ENCODE results near the gene SACS. TPM values are rescaled to one million over a fixed set of nuclear protein-coding genes. Genes with fewer than 3 reads are reported as not detected.

Gene SACS
- polyA plus RNA-seq, 1 donor = 5.4 TPM

DNA sequence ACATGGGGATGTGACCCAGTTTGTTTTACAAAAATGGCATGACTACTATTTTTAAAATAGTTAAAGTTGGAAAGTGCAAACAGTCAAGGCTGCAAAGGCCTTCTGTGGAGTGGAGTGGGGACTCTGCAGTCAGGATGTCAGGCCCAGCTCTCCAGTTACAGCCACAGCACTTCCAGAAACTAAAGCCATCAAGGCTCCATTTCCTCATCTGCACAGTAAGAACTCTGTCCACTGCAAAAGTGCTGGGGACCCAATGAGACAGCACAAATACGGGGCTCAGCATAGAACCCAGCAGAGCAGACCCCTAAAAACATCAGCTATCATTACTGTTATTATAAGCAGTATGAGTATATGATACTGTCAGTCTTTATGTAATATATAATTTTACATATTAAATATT lies 73.6 kb downstream of the SACS start:
- Histone ChIP-seq H3K4me3 (ENCODE audit: low read length) (no peak overlapping the region), H3K27ac (ENCODE audit: low read length) (no peak overlapping the region), H3K36me3 (ENCODE audit: control insufficient read depth, insufficient read depth, low read length) (peaks cover 13% of the 10 kb centered on the region), H3K9me3 (ENCODE audit: control insufficient read depth, low read depth, low read length) (no peaks in the 10 kb centered on the region), H3K27me3 (ENCODE audit: control insufficient read depth, insufficient read depth, low read length) (no peaks in the 10 kb centered on the region), H3K4me1 (ENCODE audit: control insufficient read depth, insufficient read depth, low read length) (no peaks in the 10 kb centered on the region)
- DNase-seq = no peak
- WGBS (ENCODE audit: insufficient coverage, low lambda C conversion rate) = no CpG with 5 or more reads among the region's 1 CpG

DNA sequence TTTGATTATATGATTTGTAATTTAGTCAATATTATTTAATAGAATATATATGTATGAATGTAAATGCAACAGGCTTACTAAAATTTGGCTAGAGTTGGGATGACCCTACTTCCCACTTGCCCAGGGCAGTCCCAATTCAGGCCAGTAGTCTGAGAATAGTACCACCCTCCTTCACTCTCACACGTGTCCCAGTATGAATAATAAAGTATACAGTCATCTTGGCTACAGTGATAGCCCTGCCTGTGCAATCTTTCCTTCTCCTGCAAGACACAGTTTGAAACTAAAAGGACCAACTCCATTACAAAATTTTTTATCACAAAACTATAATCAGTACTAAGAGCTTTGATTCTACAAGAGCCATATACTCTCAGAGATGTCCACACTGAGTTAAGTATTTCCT lies 76.2 kb downstream of the SACS start:
- H3K9me3 ChIP-seq (ENCODE audit: control insufficient read depth, low read depth, low read length) = no peaks in the 10 kb centered on the region
- no peak overlapping the region for H3K27ac ChIP-seq (ENCODE audit: low read length)
- no peak overlapping the region for H3K4me3 ChIP-seq (ENCODE audit: low read length)
- H3K4me1 ChIP-seq (ENCODE audit: control insufficient read depth, insufficient read depth, low read length) = no peaks in the 10 kb centered on the region
- H3K27me3 ChIP-seq (ENCODE audit: control insufficient read depth, insufficient read depth, low read length) = no peaks in the 10 kb centered on the region
- peaks cover 16% of the 10 kb centered on the region for H3K36me3 ChIP-seq (ENCODE audit: control insufficient read depth, insufficient read depth, low read length)
- DNase-seq = no peak
- WGBS (ENCODE audit: insufficient coverage, low lambda C conversion rate) = no CpG with 5 or more reads among the region's 1 CpG

DNA sequence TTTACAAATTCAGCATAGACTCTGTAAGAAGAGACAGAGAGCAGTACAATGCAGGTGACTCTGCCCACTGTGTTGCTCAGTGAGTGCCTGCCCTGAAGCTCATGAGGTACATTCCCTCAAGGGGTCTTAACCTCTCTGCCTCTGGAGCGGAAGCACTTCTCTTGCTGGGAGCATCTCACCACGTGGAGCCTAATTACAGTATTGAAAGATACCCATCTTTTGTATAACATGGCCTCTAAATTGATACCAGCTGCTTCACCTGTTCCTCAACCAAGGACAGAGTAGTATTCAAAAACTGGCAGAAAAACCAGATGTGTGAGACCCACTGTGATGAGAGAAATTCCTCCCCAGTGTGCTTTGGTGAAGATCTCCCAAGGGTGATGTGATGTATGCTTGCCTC lies 77.1 kb downstream of the SACS start:
- H3K36me3 ChIP-seq (ENCODE audit: control insufficient read depth, insufficient read depth, low read length) = peaks cover 16% of the 10 kb centered on the region
- H3K27ac ChIP-seq (ENCODE audit: low read length) = no peak overlapping the region
- H3K4me3 ChIP-seq (ENCODE audit: low read length) = no peak overlapping the region
- WGBS (ENCODE audit: insufficient coverage, low lambda C conversion rate) = no CpG with 5 or more reads among the region's 2 CpGs
- no peaks in the 10 kb centered on the region for H3K9me3 ChIP-seq (ENCODE audit: control insufficient read depth, low read depth, low read length)
- H3K4me1 ChIP-seq (ENCODE audit: control insufficient read depth, insufficient read depth, low read length) = no peaks in the 10 kb centered on the region
- no peak for DNase-seq
- H3K27me3 ChIP-seq (ENCODE audit: control insufficient read depth, insufficient read depth, low read length) = no peaks in the 10 kb centered on the region

DNA sequence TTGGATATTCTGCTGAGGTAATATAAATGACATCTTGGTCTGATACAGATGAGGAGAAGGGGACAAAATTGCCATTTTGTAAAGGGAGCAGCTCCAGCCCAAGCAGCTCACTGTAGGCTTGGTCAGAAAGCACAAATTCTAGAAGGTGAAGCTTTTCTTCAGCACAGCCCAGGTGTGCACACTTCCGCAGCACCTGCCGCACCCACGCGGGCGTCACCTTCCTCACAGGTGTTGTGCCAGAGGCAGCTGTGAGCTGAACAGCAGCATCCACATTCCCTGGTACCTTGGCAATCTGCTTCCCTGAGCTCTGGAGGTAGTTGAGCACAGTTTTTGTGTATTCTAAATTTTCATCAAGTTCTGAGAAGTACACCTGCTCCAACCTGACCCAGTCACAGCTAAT lies 79.0 kb downstream of the SACS start:
- Histone ChIP-seq H3K36me3 (ENCODE audit: control insufficient read depth, insufficient read depth, low read length) (peaks cover 16% of the 10 kb centered on the region), H3K9me3 (ENCODE audit: control insufficient read depth, low read depth, low read length) (no peaks in the 10 kb centered on the region), H3K27me3 (ENCODE audit: control insufficient read depth, insufficient read depth, low read length) (no peaks in the 10 kb centered on the region), H3K4me3 (ENCODE audit: low read length) (no peak overlapping the region), H3K4me1 (ENCODE audit: control insufficient read depth, insufficient read depth, low read length) (no peaks in the 10 kb centered on the region), H3K27ac (ENCODE audit: low read length) (no peak overlapping the region)
- no CpG with 5 or more reads among the region's 5 CpGs for WGBS (ENCODE audit: insufficient coverage, low lambda C conversion rate)
- DNase-seq = no peak

DNA sequence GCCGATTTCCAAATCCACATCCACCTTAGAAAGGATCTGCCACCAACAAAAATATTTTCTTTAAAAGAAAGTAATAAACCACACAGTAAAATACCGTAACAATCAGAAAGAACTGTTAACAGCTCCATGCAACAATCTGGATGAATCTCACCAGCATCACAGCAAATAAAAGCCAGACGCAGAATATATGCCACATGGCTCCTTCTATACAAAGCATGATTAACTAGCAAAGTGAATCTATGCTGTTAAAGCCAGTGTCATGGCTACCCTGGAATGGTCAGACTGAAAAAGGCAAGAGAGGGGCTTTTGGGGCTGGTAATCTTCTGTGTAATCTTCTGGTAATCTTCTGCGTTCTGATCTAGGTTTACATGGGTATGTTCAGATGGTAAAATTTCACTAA lies 81.3 kb downstream of the SACS start:
- DNase-seq = no peak
- WGBS (ENCODE audit: insufficient coverage, low lambda C conversion rate) = no CpG with 5 or more reads among the region's 4 CpGs

DNA sequence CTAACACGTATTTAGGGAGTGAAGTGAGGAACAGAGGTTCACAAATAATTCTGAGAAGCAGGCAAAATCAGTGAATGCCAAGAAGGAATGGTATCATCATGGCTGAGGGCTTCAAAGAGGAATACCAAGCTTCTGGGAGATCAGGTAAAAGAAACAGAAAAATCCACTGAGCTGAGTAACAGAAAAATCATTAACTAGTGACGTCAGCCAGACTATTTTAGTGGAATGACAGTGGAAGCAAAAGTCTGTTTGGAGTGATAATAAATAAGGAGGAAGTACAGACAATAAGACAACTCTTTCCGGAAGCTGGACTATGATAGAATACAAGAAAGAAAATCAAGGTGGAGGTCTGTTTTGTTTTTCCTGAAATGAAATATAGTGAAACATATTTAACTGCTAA lies 83.5 kb downstream of the SACS start:
- no peak overlapping the region for H3K27ac ChIP-seq (ENCODE audit: low read length)
- DNase-seq = peak; percentile 13 to 56
- 23% methylated on average over 2 of the region's 3 CpGs for WGBS (ENCODE audit: insufficient coverage, low lambda C conversion rate)
- no peaks in the 10 kb centered on the region for H3K27me3 ChIP-seq (ENCODE audit: control insufficient read depth, insufficient read depth, low read length)
- no peaks in the 10 kb centered on the region for H3K4me1 ChIP-seq (ENCODE audit: control insufficient read depth, insufficient read depth, low read length)
- peaks cover 9% of the 10 kb centered on the region for H3K36me3 ChIP-seq (ENCODE audit: control insufficient read depth, insufficient read depth, low read length)
- H3K9me3 ChIP-seq (ENCODE audit: control insufficient read depth, low read depth, low read length) = no peaks in the 10 kb centered on the region
- H3K4me3 ChIP-seq (ENCODE audit: low read length) = no peak overlapping the region

More for the DNA sequence above, 81.3 kb downstream of the SACS start:
- peaks cover 16% of the 10 kb centered on the region for H3K36me3 ChIP-seq (ENCODE audit: control insufficient read depth, insufficient read depth, low read length)
- no peaks in the 10 kb centered on the region for H3K9me3 ChIP-seq (ENCODE audit: control insufficient read depth, low read depth, low read length)
- H3K4me3 ChIP-seq (ENCODE audit: low read length) = no peak overlapping the region
- no peaks in the 10 kb centered on the region for H3K27me3 ChIP-seq (ENCODE audit: control insufficient read depth, insufficient read depth, low read length)
- H3K4me1 ChIP-seq (ENCODE audit: control insufficient read depth, insufficient read depth, low read length) = no peaks in the 10 kb centered on the region
- no peak overlapping the region for H3K27ac ChIP-seq (ENCODE audit: low read length)

DNA sequence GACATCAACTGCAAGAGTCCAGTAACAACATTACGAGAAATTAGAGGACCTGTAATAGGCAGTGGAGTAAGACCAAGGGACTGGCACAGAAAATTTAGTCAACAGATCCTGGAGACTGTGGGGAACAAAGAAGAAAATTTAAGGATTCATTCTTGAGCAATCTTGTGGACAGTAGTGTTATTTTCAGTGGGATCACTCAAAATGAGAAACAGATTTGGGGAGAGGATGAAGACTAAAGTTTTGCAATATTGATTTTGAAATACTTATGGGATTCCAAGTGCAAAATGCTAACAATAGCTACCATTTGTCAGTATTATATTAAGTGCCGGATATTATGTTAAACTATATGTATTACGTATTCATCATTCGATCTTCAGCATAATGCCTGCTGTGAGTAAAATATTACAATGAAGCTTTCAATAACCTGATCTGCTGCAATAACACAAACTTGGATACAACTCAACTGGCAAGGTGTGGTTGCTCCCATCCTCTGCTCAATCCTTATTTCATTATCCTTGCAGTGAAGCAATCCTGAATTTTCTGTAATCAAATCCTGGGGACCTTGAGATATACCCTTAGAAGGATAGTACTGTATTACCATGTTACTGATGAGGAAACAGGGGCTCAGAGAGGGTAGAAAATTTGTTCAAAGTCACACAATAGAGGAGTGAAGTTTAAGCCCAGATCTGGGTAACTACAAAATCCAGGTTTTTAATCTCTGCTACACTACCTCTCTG lies 84.2 kb downstream of the SACS start:
- DNase-seq = no peak
- Histone ChIP-seq H3K27me3 (ENCODE audit: control insufficient read depth, insufficient read depth, low read length) (no peaks in the 10 kb centered on the region), H3K4me3 (ENCODE audit: low read length) (no peak overlapping the region), H3K27ac (ENCODE audit: low read length) (no peak overlapping the region), H3K4me1 (ENCODE audit: control insufficient read depth, insufficient read depth, low read length) (no peaks in the 10 kb centered on the region), H3K9me3 (ENCODE audit: control insufficient read depth, low read depth, low read length) (no peaks in the 10 kb centered on the region), H3K36me3 (ENCODE audit: control insufficient read depth, insufficient read depth, low read length) (peaks cover 4% of the 10 kb centered on the region)
- no CpG with 5 or more reads among the region's 4 CpGs for WGBS (ENCODE audit: insufficient coverage, low lambda C conversion rate)

DNA sequence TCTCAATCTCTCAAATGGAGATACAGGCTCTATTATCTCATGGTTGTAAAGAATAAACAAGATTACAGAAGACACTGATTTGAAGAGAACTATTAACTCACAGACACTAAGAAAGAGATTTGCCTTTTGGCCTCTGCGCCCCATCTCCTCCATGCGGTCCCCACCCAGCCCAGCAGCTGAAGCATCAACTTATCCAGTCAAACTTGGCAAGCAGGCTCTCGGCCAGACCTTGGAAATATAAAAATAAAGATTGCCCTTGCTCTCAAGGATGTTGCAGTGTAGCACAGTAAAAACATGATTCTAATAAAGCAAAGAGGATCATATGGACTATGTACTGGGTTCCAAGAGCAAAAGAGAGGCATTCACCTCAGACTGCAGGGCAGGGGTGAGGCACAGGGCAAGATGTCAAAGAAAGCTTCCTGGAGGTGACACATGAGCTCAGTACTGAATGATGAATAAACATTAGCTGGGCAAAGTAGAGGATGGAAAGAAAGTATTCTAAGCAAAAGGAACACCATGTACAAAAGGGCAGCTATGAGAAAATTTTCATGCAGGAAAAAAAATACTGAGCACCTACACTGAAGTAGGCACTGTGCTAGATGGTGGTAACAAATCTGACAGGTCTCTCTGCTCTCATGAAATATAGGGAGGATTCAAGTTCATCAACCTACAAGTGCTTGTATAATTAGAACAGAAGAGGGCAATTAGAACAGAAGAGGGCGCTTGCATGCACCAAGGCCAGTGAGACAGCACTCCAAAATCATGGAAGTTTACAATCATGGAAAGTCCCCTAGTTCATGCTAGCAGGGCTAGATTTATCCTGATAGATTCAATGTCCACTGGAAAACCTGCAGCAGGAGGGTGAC lies 85.0 kb downstream of the SACS start:
- H3K36me3 ChIP-seq (ENCODE audit: control insufficient read depth, insufficient read depth, low read length) = peaks cover 3% of the 10 kb centered on the region
- no CpG with 5 or more reads among the region's 4 CpGs for WGBS (ENCODE audit: insufficient coverage, low lambda C conversion rate)
- peak; percentile 54 to 78 for DNase-seq

DNA sequence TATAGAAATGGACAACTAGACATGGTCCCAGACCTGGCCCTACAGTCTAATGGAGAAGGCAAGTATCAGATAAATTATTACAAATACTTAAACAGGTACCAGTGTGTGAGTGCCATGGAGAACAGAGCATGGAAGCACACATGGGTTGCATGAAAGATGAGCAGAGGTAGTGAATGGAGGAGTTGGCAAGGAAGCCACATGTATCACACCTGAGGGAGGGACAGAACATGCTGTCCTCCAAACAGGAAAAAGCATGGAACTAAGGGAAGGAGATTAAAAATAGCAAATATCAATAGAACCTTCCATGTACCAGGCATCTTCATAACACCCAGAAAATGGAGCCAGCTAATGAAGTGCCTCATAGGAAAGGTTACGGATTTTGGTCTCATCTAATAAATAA lies 85.9 kb downstream of the SACS start:
- Histone ChIP-seq H3K4me3 (ENCODE audit: low read length) (no peak overlapping the region), H3K36me3 (ENCODE audit: control insufficient read depth, insufficient read depth, low read length) (no peaks in the 10 kb centered on the region), H3K27me3 (ENCODE audit: control insufficient read depth, insufficient read depth, low read length) (no peaks in the 10 kb centered on the region), H3K27ac (ENCODE audit: low read length) (no peak overlapping the region), H3K9me3 (ENCODE audit: control insufficient read depth, low read depth, low read length) (no peaks in the 10 kb centered on the region), H3K4me1 (ENCODE audit: control insufficient read depth, insufficient read depth, low read length) (no peaks in the 10 kb centered on the region)
- no peak for DNase-seq
- WGBS (ENCODE audit: insufficient coverage, low lambda C conversion rate) = 100% methylated on average over 1 of the region's 1 CpG

More for the DNA sequence above, 85.0 kb downstream of the SACS start:
- no peak overlapping the region for H3K4me3 ChIP-seq (ENCODE audit: low read length)
- no peak overlapping the region for H3K27ac ChIP-seq (ENCODE audit: low read length)
- no peaks in the 10 kb centered on the region for H3K4me1 ChIP-seq (ENCODE audit: control insufficient read depth, insufficient read depth, low read length)
- H3K9me3 ChIP-seq (ENCODE audit: control insufficient read depth, low read depth, low read length) = no peaks in the 10 kb centered on the region
- H3K27me3 ChIP-seq (ENCODE audit: control insufficient read depth, insufficient read depth, low read length) = no peaks in the 10 kb centered on the region

DNA sequence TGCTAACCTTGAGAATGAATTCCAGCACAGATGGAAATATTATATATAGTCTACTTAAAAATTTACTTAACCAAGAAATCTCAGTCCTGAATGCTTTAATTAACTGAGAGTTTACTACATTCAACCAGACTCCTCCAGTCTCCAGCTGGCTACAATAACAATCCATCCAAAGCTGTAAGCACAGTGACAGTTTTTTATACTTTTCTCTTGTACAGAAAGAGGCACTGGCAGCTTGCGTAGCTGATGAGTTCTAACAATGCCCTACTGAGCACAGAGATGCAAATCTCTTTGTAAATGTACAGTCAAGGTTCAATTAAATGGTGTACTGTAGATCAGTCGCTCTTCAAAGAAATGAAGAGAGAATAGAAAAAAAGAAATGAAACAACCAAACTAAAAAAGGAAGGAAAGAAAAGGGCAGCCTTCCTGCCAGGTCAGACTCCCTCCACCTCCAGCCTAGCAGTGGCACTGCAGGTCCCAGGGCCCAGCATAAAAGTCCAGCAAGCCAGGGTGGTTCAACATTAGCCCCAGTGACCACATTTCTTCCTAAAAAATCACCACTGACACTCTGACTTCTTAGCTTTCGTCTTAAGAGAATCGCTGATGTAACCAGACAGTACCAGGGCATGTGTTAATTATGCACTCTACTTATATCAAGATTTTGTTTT lies 88.4 kb downstream of the SACS start:
- no peaks in the 10 kb centered on the region for H3K9me3 ChIP-seq (ENCODE audit: control insufficient read depth, low read depth, low read length)
- no peaks in the 10 kb centered on the region for H3K27me3 ChIP-seq (ENCODE audit: control insufficient read depth, insufficient read depth, low read length)
- no peak overlapping the region for H3K27ac ChIP-seq (ENCODE audit: low read length)
- no peak overlapping the region for H3K4me3 ChIP-seq (ENCODE audit: low read length)
- WGBS (ENCODE audit: insufficient coverage, low lambda C conversion rate) = 89% methylated on average over 3 of the region's 4 CpGs
- H3K4me1 ChIP-seq (ENCODE audit: control insufficient read depth, insufficient read depth, low read length) = no peaks in the 10 kb centered on the region
- no peak for DNase-seq
- peaks cover 3% of the 10 kb centered on the region for H3K36me3 ChIP-seq (ENCODE audit: control insufficient read depth, insufficient read depth, low read length)
